Stimulated activated CD8-positive, alpha-beta memory T cell treated with anti-CD3 and anti-CD28 coated beads, Interleukin-7, amount 100 ng/mL, for 48 hours (primary cell): ENCODE measurements around the gene CCDC180.
"Not testable (repeated sequence)": the region's sequence is repeated elsewhere in the genome, so short reads cannot be mapped to it uniquely, and the experiment has no call there.

Experiments
- DNase-seq, 2 donors: peaks; one replicate each; pipeline ENCODE4 v3.0.0-alpha.2; 2020; ENCODE audit warnings: low read depth in 1 of 2; ENCODE audit errors: extremely low read depth in 1 of 2

CCDC180 gene

GRCh38 chr9:97310023-97310422, 2.6 kb downstream of the CCDC180 start:
- no peak for DNase-seq

GRCh38 chr9:97310896-97311295, 3.4 kb downstream of the CCDC180 start:
- no peak for DNase-seq

GRCh38 chr9:97311798-97312500, 4.5 kb downstream of the CCDC180 start:
- DNase-seq: no peak

DNA sequence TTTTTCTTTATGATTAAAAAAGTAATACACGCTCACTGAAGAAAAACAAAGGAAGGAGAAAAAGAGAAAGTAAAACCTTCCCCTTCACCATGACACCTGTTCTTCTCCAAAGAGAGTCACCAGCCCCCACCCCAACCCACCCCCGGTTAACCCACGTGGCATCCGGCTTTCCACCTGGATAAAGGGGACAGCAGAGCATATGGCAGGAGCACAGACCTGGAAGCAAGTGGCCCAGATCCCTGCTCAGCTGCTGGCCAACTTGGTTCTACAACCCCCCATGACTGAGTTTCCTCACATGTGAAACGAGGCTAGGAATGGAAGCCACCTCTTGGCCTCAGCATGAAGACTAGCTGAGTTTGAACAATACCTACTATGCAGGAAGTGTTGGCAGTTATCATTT, 5.1 kb downstream of the CCDC180 start:
- no peak for DNase-seq

GRCh38 chr9:97313243-97313642, 5.8 kb downstream of the CCDC180 start:
- no peak for DNase-seq

DNA sequence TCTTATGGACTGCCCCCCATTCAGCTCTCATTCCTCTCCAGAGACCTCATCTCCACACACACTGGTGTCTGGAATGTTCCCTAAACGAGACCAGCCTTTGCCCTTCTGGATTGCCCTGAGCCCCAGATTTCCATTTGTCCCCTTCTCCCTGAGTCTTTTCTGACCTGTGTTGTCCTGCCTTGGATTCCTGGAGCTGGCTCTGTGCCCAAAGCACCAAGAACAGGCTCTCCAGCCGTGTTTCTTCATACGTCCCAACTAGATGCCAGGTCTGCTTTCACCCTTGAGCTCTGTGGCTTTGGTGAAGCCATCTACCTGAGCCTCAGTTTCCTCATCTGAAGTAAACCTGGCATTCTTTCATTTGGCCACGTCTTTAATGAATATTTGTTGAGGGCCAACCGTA, 6.3 kb downstream of the CCDC180 start:
- DNase-seq: no peak

DNA sequence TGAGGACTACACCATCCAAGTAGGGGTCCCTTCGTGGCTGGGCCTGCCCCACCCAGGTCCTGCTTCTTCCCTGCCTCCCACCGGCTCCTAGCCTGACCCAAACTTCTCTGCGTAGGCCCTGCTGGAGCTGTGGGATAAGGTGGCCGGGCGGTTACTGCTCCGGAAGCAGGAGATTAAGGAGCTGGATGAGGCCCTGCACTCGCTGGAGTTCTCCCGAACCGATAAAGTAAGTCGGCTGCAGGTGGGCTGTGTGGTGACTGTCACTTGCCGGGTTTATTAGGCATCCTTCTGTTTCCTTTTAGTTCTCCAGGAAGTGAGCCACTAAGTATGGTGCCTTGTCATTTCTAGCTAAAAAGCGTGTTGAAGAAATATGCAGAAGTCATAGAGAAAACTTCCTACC, 7.0 kb downstream of the CCDC180 start:
- no peak for DNase-seq

- no peak for DNase-seq
Observed at GRCh38 chr9:97315550-97315949, 8.1 kb downstream of the CCDC180 start.

- no peak for DNase-seq
Observed at GRCh38 chr9:97316904-97317303, 9.4 kb downstream of the CCDC180 start.

DNA sequence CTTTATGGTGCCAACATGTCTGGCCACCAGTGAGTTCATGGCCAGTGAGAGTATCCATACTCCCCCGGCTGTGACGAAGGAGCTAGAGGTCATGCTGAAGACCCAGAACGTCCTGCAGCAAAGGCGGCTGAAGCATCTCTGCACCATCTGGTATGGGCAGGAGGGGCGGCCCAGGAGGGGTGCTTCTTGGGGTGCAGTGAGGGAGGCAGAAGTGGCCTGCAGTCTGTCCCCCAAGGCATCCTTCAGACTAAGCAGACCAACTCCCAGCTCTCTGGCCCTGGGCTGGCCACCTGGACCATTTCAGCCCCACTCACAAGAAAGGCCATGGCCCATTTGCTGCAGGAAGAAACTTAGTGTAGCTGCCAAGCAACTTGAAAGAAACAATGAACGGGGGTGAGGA, 11.0 kb downstream of the CCDC180 start:
- no peak for DNase-seq

- no peak for DNase-seq
Observed at GRCh38 chr9:97319395-97319794, 11.9 kb downstream of the CCDC180 start.

DNA sequence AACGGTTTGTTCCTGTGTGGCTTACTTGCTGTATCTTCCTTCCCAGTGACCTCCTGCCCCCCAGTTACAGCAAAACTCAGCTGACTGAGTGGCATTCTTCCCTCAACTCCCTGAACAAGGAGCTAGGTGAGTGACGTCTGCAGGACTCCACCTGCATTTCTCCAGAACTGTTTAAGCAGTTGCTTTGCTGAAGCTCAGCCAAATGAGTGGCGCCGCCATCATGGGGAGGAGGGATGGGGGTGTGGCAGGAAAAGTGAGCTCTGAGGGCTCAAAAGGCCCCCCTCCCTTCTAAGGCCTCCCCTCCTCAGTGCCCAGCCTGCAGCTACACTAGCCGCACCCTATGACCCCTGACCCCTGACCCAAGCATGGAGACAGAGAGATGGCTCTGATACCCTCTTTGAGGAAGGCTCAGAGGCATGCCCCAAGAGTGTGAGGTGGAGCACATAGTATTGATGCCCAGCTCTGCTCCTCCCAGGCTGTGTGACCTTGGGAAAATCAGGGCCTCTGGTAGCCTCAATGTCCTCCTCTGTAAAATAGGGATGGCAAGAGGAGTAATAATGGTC, 12.7 kb downstream of the CCDC180 start:
- DNase-seq: no peak

GRCh38 chr9:97321251-97321650, 13.8 kb downstream of the CCDC180 start:
- no peak for DNase-seq

DNA sequence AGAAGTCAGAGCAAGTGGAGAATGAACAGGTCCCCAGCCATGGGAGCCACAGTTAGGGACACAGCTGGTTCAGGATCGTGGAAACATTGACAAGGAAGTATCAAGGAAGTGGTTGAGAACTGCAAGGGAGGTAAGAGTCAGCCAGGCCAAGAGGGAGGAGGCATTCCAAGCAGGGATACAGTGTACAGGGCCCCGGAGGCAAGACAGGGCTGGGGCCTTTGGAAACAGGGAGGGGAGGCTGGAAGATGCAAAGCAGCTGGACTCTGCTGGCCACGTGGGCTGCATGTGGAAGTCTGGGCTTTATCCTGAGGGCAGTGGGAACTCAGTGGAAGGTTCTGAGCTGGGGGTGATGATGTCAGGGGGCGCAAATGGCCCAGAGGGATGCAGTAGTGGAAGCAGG, 14.2 kb downstream of the CCDC180 start:
- no peak for DNase-seq

DNA sequence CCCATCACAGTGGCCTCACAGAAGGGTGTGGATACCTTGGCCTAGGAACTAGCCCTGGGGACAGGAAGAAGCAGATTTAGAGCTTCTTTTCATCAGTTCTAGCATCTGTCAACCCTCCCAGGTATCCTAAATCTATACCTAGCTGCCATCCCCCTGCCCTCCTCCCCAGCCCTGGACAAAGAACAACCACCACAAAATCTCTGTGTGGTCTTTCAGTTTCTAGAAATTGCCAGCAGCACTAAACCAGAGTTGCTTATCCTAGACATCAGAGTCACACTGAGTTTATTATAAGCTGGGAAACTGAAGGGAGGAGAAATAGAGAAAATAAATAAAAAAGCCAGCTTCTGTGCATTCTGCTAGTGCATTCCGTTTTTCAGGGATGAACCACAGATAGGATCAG, 14.6 kb downstream of the CCDC180 start:
- DNase-seq: no peak

DNA sequence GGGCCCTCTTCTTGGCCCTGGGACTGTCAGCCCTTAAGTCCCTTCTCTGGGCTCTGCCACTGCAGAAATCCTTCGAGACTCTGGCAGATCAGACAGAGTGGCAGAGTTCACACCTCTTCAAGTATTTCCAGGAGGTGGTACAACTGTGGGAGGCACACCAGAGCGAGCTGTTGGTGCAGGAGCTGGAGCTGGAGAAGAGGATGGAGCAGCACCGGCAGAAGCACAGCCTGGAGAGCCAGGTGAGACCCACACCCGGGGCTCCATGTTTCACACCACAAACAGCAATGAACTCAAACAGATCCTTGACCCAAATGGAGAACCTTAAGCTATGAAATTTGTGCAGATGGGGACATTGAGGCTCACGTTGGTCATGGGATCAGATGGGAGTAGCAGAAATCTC, 17.5 kb downstream of the CCDC180 start:
- no peak for DNase-seq

DNA sequence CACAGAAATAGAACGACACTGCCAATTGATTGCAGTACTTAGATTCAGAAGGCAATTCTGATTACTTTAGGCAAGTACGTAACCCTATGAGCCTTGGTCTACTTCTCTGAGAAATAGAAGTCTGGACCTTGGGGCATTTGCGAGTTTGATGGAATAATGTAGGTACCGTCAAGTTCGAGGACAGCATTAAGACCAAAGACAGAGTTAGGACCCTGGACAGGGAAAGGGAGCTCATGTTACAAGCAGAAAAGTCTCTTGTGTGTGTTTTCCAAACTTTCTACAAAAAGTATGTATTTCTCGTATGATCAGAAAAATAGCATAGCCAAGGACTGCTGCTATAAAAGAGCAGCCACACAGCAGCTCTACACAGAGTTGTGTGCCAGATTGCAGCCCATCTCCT, 20.1 kb downstream of the CCDC180 start:
- DNase-seq: no peak

DNA sequence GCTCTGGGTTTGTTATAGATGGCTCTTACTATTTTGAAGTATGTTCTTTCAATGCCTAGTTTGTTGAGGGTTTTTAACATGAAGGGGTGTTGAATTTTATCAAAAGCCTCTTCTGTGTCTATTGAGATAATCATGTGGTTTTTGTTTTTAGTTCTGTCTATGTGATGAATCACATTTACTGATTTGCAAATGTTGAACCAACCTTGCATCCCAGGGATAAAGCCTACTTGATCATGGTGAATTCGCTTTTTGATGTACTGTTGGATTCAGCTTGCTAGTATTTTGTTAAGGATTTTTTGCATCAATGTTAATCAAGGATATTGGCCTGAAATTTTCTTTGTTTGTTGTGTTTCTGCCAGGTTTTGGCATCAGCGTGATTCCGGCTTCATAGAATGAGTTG, 25.5 kb downstream of the CCDC180 start:
- no peak for DNase-seq

DNA sequence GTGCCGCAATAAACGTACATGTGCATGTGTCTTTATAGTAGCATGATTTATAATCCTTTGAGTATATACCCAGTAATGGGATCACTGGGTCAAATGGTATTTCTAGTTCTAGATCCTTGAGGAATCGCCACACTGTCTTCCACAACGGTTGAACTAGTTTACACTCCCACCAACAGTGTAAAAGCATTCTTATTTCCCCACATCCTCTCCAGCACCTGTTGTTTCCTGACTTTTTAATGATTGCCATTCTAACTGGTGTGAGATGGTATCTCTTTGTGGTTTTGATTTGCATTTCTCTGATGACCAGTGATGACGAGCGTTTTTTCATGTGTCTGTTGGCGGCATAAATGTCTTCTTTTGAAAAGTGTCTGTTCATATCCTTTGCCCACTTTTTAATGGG, 28.2 kb downstream of the CCDC180 start:
- not testable (repeated sequence) for DNase-seq

DNA sequence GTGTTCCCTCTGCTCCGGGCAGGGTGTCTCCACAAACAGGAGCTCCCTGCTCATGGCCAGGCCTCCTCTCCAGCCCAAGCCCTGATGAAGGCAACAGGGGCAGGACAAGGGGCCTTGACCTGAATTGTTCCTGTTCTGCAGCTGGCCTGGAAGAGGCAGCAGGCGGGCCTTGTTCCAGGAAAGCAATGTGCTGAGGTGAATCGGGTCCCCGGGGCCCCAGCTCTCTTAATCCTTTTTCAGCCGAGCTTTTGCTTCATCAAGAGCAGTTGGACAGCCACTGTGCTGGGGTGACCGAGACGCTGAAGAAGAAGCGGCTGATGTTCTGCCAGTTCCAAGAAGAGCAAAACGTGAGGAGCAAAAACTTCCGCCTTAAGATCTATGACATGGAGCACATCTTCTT, 41.4 kb downstream of the CCDC180 start:
- DNase-seq: no peak

DNA sequence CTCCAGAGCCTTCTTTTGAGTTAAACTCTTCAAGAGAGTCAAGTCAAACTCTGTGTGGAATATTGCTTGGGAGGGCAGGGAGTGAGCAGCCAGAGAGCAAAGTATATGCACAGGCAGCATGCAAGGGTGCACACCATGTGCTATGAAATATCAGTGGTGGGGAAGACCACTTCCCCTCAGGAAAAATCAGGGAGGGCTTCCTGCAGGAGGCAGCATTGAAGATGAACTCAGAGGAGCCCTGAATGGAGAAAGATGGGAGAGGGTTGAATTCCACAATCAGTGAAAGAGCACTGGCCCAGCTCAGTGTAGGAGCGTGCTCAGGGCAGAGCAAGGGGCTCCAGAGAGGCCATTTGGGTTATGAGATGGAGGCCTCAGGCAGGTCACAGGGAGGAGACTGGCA, 41.9 kb downstream of the CCDC180 start:
- no peak for DNase-seq

DNA sequence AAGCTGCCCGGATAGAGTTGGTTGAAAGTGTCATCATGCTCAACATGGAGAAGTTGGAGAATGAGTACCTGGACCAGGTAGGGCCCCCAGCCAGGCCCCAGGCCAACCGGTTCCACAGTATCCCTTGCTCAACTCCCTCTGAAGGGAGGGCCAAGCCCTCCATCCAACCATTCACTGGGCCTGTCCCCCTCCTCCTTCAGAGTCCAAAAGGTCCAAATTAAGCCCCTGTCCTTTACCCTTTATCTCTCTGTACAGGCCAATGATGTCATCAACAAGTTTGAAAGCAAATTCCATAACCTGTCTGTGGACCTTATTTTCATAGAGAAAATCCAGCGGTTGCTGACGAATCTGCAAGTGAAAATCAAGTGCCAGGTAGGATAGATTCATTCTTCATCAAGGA, 47.2 kb downstream of the CCDC180 start:
- no peak for DNase-seq

- no peak for DNase-seq
Observed at GRCh38 chr9:97357056-97357455, 49.6 kb downstream of the CCDC180 start.
